GM18511 (cell line): ENCODE measurements around the gene SBSN.

Experiments
- ATAC-seq: cut with Tn5 transposase; IDR thresholded peaks from one replicate; pipeline ENCODE4 v1.9.1; 2021; ENCODE audit warnings: mild to moderate bottlenecking, moderate library complexity; ENCODE audit not compliant: unreplicated experiment

Gene SBSN

DNA sequence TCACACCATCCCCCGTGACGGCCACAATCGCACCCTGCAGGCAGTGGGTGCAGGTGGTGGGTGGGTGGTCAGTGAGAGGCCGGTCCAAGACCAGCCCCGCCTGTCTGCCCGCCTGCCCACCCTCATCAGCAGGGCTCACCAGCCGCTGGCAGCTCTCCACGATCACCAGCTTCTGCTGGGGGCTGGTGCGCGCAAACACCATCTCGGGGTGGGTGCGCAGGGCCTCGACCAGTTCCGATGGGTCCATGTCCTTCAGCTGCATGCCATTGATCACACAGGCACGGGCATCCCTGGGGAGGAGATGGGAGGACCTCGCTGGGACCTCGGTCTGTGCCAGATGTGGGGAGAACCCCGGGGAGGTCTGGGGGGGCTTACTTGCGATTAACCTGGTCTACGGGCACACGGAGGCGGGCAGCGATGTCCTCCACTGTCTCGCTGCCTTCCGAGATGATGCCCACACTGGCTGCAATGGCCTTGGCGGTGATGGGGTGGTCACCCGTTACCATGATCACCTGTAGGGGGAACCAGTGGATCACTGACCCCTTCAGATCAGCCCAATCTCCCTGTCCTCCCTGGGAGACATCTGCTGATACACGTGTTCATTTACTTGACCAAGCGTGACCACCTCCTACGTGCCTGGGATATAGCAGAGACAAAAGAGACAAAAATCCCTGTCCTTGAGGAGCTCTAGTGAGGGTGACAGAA lies 27.3 kb upstream of the SBSN start:
- ATAC-seq = no peak

DNA sequence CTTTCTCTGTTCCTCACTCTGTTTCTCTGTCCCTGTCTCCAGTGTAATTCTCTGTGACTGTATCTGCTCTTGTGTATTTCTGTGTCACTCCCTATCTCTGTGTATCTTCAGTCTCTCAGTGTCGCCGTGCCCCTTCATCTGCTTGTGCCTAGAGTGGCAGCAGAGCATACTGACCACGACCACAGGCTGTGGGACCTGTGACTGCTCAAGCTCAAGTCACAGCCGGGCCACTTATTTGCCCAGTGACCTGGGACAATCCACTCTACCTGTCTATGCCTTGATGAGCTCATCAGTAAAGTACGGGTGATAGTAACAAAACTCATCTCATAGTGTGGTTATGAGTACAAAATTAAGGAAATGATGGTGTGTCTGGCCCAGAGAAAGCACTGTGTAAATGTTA lies 26.0 kb upstream of the SBSN start:
- ATAC-seq = no peak

DNA sequence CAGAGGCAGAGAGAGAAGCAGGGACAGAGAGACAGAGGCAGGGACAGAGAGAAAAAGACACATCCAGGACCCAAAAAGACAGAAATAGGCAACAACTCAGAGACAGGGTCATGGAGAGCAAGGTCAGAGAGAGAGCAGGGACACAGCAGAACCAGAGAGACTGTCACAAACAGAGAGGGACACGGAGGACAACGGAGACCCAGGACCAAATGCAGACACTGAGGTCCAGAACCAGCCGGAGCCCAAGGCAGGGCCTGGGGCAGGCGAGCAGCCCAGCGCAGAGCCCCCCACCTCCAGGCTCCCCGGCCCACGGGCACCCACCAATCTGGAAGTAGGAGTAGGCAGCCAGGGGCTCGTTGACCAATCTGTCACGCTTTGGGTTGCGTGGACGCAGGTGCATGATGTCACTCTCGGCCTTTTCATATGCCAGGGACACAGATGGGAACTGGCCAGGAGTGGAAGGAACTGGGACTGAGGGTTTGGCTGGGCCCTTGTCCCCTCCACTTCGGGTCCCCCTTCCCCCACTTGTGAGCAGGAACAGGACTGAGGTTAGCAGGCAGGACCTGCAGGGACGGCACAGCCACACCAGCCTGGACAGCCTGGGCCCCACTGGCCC lies 25.4 kb upstream of the SBSN start:
- no peak for ATAC-seq

DNA sequence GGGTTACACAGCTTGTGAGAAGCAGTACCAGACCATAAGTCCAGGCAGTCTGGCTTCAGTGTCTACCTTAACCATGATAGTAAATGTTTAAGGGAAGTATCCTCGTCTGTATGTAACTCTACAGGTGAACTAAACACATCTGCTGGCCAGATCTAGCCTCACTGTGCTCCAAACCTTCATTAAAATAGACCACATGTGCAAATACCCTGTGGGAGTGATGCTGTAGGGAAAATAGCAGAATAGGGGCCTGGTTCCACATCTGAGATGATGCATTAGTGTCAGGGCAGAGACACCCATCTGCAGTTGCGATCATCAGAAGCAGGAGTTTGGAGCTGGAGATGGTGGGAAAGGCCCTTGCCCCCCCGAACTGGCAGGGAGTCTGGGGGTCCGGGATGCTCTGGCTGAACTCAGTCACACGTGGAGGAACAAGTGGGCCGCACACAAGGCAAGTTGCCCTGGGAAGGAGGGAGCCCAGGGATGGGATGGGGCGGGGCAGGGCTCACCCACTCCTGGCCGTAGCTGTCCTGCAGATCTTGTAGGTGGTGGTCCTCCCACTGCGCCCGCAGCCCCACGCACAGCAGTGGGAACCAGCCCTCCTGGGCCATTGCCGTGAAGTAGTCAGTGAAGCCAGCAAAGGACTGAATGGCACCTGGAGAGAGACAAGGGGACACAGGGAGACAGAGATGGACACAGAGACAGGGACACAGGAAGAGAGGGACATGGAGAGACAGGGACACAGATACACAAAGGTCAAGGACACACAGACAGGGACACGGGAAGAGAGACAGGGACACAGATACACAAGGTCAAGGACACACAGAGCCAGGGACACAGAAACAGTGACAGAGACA lies 24.6 kb upstream of the SBSN start:
- no peak for ATAC-seq

DNA sequence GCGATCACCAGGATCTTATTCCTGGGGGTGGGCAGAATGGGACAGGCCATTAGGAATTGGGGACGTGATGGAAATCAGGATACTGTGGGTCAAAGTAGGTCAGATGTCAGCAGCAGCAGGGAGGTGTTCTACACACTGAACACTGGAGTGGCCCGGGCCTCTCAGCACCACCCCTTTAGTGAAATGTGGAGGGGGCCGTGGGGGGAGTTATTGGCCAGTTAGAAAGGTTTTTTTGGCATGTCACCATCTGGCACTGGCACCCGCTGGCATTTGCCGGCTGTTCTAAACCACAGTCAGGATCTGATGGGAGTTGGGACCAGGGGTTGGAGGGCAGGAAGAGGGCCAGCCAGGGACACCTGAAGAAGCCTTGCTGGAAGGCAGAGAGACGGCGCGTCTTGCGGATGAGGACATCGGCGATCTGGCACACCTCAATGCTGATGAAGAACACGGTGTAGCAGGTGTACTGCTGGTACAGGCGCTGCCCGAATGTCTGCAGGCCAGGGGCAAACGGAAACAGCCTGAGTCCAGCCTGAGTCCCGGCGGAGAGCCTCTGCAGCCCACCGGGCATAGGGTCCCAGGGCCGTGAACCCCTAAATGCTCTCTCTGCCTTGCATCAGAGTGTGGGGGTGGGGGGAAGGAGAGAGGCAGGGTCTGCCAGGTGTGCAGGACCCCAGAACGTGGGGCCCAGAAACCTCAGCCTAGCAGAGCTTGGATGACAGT lies 23.1 kb upstream of the SBSN start:
- no peak for ATAC-seq

DNA sequence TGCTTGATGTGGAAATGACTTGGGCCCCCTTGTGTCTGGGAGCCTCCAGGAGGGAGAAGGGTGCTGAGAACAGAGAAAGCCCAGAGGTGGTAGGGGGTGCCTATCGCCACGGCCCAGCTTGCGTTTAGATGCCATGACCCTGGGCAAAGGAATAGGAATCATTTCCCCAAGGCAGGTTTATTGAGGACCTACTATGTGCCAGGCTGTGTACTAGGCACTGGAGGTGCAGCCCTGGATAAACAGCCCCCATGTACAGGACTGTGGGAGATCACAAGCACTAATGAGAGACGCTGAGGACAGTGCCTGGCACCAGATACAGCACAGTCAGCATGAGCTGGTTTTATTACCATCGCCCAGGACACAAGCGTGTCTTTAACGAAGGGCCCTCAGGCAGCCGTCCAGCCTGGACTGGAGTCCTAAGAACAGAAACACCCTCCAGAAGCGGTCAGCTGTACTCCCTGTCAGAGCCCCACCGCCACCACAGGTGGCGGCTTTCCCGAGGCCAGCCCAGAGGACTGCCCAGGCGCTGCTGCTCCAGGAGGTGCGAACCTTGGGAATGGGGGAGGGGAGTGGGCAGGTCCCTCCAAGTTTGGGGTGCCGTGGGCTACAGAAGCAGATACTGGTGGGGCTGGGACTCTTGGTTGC lies 21.9 kb upstream of the SBSN start:
- ATAC-seq = no peak

DNA sequence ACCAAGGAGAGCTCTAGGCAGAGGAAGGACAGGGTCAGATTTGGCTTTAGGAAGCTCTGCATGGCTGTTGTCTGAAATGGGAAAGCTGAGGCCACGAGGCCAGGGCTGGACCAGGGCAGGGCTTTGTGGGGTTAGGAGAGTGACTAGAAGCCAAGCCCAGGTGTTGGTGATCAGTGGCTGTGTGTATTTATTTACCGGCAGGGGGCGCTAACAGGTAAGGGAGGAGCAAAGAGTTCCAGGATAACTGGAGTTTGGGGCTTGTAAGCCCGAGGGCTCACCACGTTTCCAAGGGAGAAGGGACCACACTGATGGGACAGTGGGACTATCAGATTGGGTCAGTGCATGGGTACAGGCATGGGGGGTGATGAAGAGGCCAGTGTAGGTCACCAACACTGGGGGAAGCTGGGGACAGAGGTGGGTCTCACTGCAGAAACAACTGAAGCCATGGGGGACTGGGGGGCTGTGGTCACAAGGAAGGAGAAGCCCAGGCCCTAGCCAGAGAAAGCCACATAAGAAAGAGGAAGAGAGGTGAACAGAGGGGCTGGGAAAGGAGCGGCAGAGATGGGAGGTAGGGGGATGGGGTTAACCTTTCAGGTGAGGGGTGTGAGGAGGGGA lies 21.2 kb upstream of the SBSN start:
- no peak for ATAC-seq

DNA sequence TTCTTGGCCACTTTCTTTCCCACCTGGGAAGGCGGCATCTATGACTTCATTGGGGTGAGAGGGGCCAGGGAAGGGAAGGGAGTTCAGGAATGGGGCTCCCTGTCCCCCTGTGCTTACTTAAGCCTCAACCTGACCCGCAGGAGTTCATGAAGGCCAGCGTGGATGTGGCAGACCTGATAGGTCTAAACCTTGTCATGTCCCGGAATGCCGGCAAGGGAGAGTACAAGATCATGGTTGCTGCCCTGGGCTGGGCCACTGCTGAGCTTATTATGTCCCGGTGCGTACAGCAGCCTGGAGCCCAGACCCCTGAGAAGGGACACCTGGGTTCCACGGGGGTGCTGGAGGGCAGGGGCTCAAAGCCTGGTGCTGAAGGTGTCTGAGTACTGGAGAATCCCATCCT lies 18.4 kb upstream of the SBSN start:
- no peak for ATAC-seq

DNA sequence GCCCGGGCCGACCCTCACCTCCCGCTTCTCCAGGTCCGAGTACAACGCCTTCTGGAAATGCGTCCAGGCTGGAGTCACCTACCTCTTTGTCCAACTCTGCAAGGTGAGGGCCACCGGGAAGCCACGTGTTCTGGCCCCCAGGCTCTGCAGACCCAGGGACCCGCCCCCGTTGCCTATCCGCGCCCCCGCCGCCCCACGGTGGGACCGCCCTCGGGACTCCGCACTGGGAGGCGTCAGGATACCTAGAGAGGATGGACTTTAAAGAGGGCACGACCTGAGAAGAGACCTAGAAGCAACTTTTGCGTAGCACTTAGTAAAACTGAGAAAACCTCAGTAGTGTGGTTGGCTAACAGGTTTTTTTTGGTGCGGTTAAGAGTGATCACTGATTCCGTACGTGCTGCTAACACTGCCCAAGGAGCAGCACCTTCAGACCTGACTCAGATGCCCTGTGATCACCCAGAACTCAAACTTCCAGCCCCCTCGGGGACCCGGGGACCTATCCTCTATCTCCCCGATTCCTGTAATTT lies 17.8 kb upstream of the SBSN start:
- peak; percentile 56 for ATAC-seq

DNA sequence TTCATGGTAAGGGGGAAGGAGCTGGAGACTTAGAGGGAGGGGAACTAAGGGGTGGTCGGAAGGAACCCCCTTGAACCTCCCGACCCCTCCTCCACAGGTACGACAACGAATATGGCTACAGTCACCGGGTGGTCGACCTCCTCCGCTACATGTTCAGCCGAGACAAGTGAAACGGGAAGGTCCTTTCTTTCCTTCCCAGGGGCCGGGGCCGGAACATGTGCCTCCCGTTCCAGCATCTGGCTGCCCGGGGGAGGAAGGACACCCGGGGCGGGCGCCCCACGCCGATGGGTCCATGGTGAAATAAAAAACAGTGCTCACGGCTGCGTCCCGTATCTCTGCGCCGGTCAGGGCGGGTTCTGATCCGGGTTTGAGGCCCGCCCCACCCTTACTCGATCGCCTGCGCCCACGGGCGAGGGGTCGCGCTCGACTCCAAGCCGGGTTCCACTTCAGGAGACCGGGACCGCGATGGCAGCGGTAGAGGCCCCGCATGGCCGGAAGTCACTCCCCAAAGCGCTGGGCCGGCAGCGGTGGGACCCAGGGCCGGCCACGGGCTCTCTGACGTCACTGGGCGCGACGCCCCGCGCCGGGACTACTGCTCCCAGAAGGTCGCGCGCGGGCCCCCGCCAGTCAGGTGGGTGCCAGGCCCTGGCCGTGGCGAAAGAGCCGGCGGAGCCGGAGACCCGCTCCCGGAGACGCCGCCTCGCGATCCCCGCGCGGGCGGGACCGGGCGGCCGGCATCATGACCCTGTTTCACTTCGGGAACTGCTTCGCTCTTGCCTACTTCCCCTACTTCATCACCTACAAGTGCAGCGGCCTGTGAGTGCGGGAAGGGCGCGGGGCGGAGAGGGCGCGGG lies 17.1 kb upstream of the SBSN start, which contains the start of gene TMEM147:
Gene TMEM147, plus strand, starts transcription at position 626 of the 854 bp plus-strand sequence. Its CDS starts 114 bp downstream, at position 740.
- ATAC-seq = peak; percentile 84

DNA sequence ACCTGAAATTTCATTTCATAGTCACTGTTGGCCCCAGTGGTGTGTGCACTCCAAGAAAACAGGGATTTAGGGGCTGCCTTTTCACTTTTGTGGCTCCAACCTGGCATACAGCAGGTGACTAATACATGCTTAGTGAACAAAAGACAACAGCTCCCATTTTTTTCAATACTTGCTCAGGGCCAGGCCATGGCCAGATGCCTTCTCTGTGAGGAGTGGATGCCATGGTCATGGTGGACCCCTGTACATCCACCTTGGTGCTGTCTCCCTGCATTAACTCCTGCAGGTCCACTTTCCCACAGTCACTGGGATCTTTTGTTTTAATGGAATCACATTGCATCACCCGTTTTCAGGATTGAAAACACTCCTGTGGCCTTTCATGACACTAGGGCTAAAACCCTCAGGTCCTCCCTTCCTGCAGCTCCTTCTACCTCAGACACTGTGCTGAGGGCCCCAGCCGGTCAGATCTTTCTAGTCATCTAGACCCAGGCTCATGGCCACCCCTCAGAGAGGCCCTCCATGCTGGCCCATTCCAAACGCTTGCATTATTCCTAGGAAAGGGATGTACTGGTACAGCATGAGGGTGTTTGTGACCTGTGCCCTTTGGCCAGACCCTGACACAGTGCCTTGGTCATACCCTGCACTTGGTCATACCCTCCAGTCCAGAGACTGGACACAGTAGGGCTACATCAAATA lies 16.1 kb upstream of the SBSN start:
- ATAC-seq = no peak

DNA sequence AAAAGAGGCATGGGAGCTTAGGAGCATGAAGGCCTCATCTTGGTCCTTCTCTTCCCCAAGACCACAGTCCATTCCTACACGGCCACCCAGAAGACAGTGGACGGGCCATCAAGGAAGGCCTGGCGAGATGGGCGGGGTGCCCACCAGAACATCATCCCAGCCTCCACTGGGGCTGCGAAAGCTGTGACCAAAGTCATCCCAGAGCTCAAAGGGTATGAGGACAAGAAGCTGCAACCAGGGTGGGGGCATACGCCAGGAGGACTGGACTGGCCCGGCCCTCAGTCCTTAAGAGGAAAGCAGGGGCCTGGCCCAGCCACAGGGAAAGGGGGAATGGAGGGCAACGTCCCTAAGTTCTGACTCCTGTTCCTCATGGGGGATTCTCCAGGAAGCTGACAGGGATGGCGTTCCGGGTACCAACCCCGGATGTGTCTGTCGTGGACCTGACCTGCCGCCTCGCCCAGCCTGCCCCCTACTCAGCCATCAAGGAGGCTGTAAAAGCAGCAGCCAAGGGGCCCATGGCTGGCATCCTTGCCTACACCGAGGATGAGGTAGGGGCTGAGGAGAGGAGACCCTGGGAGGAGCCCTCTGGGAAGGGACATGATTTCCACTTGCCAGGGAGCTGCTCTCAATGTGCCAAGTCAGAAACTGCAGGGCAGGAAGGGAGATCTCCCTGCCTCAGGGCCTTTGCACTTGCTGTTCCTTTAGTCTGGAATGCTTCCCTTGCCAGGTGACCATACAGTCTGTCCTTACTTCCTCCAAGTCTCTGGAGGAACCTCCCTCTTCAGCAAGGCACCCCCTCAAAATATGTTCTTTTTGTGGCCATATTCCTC lies 15.4 kb upstream of the SBSN start:
- ATAC-seq = no peak

DNA sequence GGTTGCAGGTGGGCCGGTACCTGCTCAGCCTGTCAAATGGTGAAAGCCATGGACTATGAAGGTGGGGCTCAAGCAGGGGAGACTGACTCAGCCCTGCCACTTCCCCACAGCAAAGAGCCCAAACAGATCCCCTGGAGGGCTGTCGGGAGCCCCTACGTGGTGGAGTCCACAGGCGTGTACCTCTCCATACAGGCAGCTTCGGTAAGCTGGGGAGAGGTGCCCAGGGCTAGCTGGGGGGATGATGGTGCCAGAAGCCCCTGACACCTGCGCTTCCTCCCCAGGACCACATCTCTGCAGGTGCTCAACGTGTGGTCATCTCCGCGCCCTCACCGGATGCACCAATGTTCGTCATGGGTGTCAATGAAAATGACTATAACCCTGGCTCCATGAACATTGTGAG lies 14.1 kb upstream of the SBSN start:
- ATAC-seq = no peak

DNA sequence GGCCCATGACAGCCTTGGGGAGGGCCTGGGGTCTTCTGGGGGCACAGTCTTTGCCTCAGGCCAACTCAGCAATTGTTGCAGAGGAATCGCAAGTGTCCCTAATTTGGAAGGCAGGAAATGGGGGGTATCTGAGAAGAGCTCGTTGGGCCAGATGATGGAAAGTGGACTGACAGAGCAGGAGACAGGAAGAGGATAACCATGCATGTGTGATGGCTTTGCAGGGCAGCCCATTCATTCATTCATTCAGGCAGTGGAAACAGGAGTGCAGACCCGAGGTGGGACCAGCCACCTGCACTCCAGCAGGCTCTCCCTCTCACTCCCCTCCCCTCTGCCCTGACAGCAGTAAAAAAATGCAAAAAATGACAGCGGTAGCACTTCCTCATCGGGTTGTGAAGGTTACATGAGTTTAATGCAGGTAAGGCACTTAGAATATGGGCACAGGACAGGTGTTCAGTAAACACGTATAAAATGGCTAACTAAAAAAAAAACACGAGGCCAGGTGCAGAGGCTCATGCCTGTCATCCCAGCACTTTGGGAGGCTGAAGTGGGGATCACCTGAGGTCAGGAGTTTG lies 12.3 kb upstream of the SBSN start:
- no peak for ATAC-seq

DNA sequence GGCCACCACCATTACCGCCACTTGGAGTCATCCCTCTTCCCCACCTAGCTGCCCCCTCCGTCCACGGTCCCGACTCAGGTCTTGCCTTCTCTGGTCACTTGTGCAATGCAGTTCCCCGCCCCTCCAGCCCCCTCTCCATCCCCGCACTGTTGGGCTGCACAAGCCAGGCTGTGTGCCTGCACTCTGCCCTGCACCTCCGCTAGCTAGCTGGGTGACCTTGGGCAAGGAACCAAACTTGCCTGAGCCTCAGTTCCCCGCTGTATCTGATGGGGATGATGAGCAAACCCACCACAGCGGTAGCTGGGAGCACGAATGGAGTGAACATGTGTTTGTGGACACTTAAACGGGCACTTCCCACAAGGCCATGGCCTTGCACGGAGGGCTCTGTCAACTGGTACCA lies 11.7 kb upstream of the SBSN start:
- ATAC-seq = no peak

DNA sequence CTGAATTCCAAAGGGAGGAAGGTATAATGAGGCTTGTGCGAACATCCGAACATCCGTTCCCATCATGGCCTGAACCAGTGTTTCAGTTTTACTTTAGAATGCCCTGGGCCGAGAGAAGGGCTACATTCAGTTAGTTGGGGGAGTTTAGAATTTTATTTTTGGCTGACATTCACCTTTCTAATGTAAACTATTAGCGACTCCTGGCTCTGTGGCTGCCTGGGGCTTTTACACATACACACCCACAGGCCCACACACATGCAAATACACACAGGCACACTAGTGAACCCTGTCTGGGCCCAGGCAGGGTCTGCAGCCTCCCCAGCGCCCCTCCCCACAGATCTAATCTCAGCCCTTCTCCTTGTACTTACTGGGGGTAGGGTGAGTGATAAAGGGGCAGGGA lies 11.2 kb upstream of the SBSN start:
- no peak for ATAC-seq

DNA sequence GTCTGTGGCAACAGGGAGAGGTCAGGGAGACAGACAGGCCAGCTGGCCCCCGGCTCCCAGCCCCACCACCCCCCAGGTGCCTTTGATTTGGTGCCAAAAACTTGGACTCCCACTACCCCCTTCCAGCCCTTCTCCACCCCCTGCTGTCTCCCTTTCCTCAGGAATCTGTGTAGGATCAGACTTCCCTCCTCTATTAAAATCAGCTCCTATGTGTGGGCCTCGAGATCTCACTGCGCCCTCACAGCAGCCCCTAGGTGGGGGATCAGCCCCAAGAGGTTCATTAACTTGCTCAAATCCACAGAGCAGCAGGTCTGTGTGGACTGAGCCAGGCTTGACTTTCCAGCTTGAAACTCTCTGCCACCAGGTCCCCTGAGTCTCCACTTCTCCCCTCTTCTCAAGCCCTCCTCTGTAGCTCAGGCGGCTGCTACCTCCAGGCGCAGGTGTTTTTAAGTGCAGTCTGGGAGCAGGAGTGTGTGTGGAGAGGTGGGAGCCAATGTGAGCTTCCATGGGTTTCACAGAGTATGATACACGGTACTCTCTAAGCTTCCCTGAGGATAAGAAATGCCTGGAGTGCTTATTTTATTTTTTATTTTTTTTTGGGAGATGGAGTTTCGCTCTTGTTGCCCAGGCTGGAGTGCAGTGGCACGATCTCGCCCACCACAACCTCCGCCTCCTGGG lies 6.8 kb upstream of the SBSN start:
- ATAC-seq = no peak
